RWPE1 (cell line): ENCODE data around the gene ETV5.

Experiments
- CTCF ChIA-PET: fragments of 350-600 bp; sonication (Branson Sonifier 250); formaldehyde crosslinking; extraction: SDS; loops from one replicate; lab custom pipeline; 2021; lab: Yijun Ruan, JAX
- POLR2A ChIA-PET: fragments of 400-600 bp; formaldehyde crosslinking; extraction: SDS; loops from one replicate; lab custom pipeline; 2020; ENCODE audit warnings: antibody characterized with exemption; ENCODE audit not compliant: low non-redundant PET; lab: Yijun Ruan, JAX
- DNase-seq: peaks from one replicate; pipeline ENCODE4 v3.0.0; 2012; ENCODE audit warnings: low spot score
- H3K27ac ChIP-seq: fragments of 450-650 bp; 2 replicates; pipeline ENCODE4 v1.5.1; 2017
- TF ChIP-seq, protein P1 (sequence below): fragments of 450-650 bp; conservative IDR thresholded peaks from 2 replicates; pipeline ENCODE4 v1.5.1; 2017; ENCODE audit warnings: low read depth, mild to moderate bottlenecking

ETV5 gene

DNA sequence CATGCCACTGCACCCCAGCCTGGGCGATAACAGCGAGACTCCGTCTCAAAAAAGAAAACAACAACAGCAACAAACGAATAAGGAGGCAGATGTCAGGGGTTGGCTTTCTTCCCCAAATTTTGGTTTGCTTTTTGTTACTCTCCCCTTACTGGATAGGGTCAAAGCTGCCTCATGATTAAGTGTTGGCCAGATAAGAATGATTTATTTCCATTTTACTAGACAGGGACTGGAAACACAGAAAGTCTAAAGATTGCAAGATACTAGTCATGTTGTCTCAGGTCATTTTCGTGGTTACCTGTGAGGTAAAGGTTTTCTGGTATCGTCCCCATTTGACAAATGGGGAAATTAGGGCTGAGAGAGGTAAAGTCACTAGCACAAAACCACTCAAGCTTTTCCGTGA lies 18.6 kb upstream of the ETV5 start:
- TF ChIP-seq, protein P1, sequence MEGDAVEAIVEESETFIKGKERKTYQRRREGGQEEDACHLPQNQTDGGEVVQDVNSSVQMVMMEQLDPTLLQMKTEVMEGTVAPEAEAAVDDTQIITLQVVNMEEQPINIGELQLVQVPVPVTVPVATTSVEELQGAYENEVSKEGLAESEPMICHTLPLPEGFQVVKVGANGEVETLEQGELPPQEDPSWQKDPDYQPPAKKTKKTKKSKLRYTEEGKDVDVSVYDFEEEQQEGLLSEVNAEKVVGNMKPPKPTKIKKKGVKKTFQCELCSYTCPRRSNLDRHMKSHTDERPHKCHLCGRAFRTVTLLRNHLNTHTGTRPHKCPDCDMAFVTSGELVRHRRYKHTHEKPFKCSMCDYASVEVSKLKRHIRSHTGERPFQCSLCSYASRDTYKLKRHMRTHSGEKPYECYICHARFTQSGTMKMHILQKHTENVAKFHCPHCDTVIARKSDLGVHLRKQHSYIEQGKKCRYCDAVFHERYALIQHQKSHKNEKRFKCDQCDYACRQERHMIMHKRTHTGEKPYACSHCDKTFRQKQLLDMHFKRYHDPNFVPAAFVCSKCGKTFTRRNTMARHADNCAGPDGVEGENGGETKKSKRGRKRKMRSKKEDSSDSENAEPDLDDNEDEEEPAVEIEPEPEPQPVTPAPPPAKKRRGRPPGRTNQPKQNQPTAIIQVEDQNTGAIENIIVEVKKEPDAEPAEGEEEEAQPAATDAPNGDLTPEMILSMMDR = no peak
- H3K27ac ChIP-seq = no peak overlapping the region
- ChIA-PET CTCF (no interaction called here), POLR2A (no interaction called here)
- DNase-seq = no peak

DNA sequence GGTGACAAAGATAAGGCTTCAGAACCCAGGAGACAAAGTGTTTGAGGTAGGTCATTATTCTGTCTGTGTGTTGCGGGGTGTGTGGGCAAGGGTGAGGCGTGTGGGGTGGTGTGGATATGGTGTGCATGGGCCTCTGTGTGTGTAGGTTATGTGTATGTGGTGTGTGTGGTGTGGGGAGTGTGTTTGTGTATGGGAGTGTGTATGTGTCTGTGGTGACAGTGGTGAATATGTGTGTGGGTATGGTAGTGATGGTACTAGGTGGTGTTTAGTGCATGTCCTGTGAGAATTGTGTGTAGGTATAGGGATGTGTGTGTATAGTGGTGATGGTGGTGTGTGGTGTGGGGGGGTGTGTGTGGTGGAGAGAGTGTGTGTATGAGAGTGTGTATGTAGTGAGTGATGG lies 16.2 kb upstream of the ETV5 start:
- no peak for DNase-seq
- TF ChIP-seq, protein P1 = no peak
- POLR2A ChIA-PET = no interaction called here
- CTCF ChIA-PET = no interaction called here
- no peak overlapping the region for H3K27ac ChIP-seq

DNA sequence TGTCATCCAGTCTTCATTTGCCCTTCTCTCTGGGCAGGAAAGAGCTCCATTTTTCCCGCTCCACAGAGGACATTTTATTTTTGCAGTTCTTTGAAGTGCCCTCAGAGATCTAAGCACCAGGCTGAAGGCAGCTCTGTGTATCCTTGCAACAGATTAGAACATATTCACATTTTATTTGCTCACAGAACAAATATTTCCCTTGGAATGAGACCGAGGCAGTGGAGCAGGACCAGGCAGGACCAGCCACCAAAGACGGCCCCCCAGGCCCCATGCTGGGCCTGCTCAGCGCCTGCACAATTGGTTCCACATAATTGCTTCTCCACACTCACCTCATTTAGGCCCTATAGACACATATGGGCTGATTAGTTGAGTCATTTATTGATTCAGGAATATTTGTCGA lies 15.7 kb upstream of the ETV5 start:
- CTCF ChIA-PET = interaction anchor here (0.7 kb wide), 1 partner anchor 601 kb away, joined by 3 read pairs; no protein-coding TSS in a partner anchor

DNA sequence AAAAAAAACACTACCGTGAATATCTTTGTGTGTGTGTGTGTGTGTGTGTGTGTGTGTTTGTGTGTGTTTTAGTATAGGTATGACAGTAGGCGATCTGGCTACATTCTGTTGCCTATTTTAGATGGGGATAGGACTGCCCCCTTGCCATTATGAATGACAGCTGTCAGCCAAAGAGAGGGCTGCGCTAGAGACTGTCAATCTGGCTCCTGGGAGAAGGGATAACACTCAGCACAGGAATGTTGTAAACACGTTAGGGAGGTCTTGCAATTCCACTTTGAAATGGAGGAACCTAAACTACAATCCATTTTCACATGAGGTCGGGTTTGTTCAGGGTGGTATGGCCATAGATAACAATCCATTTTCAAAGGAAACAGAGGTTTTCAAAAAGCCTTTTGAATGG lies 14.1 kb upstream of the ETV5 start:
- TF ChIP-seq, protein P1 = no peak
- CTCF ChIA-PET = no interaction called here
- no peak overlapping the region for H3K27ac ChIP-seq
- POLR2A ChIA-PET = no interaction called here
- no peak for DNase-seq

More for the DNA sequence above, 15.7 kb upstream of the ETV5 start:
- no peak overlapping the region for H3K27ac ChIP-seq
- no peak for DNase-seq
- TF ChIP-seq, protein P1 = no peak
- POLR2A ChIA-PET = no interaction called here

DNA sequence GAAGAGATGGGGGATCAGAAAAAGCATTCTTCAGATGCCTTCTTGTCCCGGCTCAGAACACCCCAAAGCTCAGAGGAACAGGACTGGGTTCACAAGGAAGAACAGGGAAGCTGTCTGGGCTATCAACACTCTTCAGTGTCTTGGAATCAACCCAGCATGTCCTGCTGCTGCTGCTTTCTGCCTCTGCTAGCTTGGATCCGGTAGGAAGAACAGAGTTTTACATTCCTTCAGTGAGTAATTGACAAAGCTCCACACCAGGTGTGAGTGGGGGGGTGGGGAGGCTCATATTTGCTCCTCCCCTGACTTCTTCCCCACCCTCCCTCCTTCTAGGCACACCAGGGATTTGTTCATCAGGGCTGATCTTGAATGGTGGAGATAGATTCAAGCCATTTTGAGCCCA lies 13.1 kb upstream of the ETV5 start:
- POLR2A ChIA-PET = no interaction called here
- CTCF ChIA-PET = no interaction called here
- H3K27ac ChIP-seq = no peak overlapping the region
- peak; percentile 57 for DNase-seq
- TF ChIP-seq, protein P1 = no peak

DNA sequence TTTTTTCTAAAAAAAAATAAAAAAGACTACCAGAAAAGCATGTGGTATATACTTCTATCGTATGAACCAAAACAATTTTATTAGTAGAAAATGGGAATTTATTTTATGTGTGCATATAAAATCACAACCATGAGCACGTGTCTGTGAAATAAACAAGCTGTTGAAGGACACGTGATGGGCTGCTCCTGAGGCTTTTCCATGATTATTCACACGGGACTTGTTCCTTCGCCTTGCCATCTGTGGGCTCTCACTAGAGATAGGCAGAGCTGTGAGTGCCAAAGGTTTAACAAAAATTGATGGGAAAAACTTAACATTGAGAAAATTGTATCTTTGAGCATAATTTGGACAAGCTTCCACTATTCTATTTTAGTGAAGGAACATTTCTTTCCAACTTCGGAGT lies 12.4 kb upstream of the ETV5 start:
- no peak for DNase-seq
- ChIA-PET POLR2A (no interaction called here), CTCF (no interaction called here)
- TF ChIP-seq, protein P1 = no peak
- H3K27ac ChIP-seq = no peak overlapping the region

DNA sequence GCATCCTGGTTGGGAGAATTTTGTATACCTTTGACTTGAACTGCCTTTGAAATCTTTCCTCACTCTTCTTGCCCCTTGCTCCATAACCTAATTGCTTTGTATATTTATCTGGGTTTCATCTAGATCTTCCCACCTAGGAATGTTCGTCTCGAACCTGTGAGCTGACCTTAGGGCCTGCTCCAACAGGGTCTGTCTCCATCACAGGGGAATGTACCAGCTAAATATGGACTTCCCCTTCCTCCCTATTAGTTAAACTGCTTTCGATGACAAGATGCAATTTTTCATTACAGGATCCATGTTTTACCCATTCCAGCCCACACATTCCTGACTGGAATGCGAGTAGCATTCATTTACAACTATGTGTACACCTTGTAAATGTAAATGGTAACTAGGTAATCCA lies 10.6 kb upstream of the ETV5 start:
- TF ChIP-seq, protein P1 = no peak
- ChIA-PET CTCF (no interaction called here), POLR2A (no interaction called here)
- no peak for DNase-seq
- H3K27ac ChIP-seq = no peak overlapping the region
